ENCODE results near the gene SFMBT2.

SFMBT2 gene

DNA sequence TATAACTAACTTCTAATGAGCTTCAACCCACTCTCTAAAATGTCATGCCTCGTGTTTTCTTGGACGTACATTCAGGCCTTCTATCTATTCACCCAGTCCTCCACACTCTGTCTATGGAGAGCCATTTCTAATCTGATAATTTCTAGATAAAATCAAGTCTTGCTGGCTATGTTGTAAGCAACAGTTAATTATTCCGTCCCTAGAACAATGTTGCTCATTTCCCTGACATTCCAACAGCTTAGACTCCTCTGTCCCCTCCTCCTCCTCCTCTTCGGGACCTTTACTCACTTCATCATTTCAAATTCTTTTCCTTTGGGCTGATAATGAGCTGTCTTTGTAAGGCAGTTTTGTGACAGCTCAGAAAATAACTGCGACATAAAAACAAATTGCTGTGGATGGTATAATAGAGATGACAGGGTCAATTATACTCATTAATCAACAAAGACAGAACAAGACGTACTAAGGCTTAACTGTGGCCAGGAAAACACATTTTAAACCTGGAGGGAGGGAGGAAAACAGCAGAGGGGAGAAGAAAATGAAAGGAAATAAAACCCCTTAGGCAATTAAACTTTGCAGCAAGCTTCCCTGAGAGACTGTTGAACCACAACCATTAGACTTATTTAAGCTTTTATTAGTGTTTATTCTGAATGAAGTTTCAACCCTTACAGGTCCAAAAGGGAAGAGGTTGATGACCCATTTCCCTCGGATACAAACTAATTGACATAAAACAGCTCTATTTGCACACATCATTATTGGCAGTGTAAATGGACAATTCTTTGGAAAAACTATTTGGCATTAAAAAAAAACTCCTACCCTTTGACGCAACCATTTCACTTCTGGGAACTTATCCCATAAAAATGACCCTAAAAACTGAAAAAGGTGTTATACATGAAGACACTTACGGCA, 179.1 kb downstream of the SFMBT2 start:
- TF ChIP-seq GATA3 (IDR thresholded peaks at IDR 0.05; ENCODE audit: low read depth, low read length), result no peak
- TF ChIP-seq GATA2 (IDR thresholded peaks at IDR 0.05; ENCODE audit: low read depth, low read length), result no peak

DNA sequence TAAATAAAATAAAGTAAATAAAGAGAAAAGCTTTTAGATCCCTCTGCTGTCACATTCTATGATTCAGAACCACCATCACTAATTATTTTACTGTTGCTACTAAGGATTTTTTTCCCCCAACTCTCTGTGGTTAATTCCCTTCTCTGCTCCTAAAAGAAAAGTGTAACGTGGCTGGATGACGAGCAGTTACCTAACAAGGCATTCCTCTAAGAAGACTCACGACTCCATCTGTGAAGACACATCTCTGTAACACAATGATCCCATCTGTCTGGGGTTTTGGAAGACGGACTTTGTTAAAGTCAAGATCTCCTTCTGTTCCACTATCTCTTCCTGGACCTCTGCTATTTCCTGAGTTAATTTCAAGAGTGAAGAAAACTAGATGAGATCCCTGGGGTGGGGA, 179.9 kb downstream of the SFMBT2 start:
- TF ChIP-seq GATA2 (IDR thresholded peaks at IDR 0.05; ENCODE audit: low read depth, low read length) (no peak), GATA3 (IDR thresholded peaks at IDR 0.05; ENCODE audit: low read depth, low read length) (no peak)

DNA sequence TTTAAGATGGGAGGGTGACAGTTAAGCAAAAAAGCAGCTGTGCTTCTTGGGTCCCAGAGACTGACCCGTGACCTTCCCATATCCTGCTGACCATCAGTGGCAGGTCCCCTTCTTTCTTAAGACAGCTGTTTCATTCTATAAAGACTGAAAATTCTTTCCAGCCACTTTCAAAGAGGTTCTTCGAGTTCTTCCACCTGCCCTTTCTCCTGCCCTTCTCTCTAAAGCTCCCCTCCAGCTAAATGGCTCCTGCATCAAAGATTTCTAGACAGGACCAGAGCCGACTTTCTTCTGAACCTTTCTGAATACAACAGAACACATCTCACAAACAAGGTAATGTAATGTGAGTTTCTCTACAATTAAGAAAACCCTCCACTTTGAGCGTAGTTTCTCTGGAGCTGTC, 180.8 kb downstream of the SFMBT2 start:
- TF ChIP-seq GATA3 (IDR thresholded peaks at IDR 0.05; ENCODE audit: low read depth, low read length) (no peak), GATA2 (IDR thresholded peaks at IDR 0.05; ENCODE audit: low read depth, low read length) (no peak)

DNA sequence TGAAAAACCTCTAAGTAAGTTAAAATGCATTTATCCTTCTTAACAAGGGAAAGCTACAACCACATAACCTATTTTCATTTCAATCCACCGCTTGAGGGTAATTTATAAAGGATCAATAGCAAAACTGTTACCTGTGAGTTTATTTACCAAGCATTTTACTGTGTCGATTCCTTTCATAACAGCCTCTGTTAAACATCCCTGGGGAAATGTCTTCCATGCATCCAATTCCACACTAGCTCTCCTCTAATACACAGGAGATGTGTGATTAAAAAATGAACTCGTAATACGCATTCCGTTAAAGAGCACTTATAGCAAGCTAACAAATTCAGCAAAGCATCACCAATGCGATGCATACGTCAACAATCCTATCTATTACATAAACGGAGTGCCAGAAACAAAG, 185.7 kb downstream of the SFMBT2 start:
- TF ChIP-seq GATA2 (IDR thresholded peaks at IDR 0.05; ENCODE audit: low read depth, low read length), result no peak
- no peak for TF ChIP-seq GATA3 (IDR thresholded peaks at IDR 0.05; ENCODE audit: low read depth, low read length)

DNA sequence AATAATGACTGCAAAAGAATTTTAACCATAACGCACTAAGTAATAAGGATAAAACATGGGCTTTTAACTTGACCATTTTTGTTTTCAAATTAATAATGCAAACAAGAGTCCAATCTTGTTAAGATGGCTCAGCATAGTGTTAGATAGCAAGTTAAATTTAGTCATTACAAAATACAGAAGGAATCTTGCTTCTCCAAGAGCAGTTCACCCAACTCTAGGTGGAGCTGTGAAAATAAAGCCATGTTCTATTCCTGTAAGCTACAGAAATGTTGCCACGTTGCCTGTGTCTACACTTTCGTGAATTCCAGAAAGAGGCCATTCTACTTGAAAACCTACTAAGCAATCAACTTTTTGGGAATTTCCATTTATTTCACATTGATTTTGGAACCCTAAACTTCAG, 191.9 kb downstream of the SFMBT2 start:
- TF ChIP-seq GATA2 (IDR thresholded peaks at IDR 0.05; ENCODE audit: low read depth, low read length) (no peak), GATA3 (IDR thresholded peaks at IDR 0.05; ENCODE audit: low read depth, low read length) (no peak)

DNA sequence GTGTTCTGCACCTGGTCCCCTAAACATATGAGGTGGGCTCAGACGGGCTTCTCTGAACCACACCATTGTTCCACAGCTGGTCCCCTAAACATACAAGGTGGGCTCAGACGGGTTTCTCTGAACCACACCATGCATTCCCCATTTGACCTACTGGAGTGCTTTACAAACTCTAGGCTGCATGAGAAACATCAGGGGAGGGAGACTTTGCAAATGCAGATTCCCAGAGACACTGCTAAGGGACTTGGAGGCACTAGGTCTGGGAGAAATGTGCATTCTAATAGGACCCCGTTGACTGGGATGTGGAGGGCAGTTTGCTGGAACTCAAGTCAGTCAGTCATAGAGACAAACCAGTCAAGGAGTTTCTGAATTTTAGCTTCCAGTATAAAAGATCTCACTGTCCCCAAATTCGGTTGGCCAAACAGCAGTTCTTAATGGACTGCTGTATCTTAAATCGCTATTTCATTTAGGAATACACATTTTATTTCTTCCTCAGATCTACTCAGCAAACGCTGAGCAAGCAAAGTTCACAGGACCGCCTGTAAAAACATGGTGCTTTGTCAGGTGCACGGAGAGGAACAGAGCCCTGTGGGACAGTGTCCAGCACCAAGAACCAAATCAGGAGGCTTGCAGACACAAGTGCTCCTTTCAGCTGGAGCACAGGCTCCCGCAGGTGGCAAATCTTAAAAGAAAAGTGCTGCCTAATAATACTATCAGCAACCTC, 198.8 kb downstream of the SFMBT2 start:
- no peak for TF ChIP-seq GATA3 (IDR thresholded peaks at IDR 0.05; ENCODE audit: low read depth, low read length)
- no peak for TF ChIP-seq GATA2 (IDR thresholded peaks at IDR 0.05; ENCODE audit: low read depth, low read length)

DNA sequence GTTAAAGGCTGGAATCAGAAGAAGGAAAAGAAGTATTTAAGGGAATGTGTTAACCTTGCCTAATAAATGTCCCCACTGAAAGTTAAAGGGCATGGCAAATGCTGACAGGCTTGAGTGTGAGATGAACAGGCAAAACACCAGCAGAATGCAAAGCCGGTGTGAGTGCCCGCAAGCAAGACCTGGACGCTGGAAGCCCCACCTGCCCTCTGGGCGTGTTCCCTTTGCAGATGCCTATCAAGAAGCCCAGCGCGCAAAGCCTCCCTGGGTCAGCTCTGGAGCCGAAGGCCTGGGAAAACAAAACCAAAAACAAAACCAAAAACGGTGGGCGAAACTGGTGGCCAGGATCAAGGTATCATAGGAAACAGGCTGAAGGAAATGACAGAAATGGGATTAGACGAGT, 200.3 kb downstream of the SFMBT2 start:
- TF ChIP-seq GATA3 (IDR thresholded peaks at IDR 0.05; ENCODE audit: low read depth, low read length), result no peak
- no peak for TF ChIP-seq GATA2 (IDR thresholded peaks at IDR 0.05; ENCODE audit: low read depth, low read length)

DNA sequence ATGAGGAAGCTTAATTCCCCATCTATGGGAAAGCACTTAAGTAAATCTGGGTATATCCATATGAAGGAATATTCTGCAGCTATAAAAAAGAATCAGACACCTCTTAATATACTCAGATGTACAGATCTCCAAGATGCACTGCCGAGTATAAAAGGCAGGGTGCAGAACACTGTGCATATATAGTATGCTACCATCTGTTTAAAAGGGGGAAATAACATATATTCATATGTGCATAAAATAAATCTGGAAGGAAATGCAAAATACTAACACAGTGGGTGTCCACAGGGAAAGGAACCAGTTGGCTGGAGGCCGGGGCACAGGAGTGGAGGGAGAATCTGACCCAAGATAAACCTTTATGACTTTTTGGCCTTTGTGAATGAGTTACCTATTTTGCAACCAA, 201.4 kb downstream of the SFMBT2 start:
- TF ChIP-seq GATA3 (IDR thresholded peaks at IDR 0.05; ENCODE audit: low read depth, low read length), result no peak
- TF ChIP-seq GATA2 (IDR thresholded peaks at IDR 0.05; ENCODE audit: low read depth, low read length), result no peak

DNA sequence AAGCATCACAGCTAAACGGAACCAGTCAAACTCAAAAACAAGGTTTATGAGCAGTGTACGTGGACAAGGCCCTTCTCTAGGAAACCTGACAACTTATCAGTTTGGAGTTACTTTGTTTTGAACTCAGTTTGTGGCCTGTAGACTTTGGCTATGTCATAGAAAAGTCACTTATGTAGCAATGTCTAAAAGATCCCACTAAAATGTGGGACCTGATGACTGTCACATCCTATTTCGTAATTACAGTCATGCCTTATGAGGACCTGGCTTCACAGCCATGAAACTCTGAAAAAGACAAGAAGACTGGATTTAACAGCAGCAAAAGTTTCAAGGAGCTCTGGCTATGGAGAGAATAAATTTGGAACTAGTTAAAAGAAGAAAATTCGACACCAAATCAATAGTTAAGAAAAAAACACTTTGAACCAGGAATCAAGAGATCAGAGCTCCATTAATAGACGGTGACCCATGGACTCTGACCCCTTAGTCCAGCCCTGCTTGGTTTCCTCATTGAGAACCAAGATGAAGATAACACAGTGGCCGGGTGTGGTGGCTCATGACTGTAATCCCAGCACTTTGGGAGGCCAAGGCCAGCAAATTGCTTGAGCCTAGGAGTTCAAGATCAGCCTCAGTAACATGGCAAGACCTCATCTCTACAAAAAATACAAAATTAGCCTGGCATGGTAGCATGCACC, 204.3 kb downstream of the SFMBT2 start:
- TF ChIP-seq GATA2 (IDR thresholded peaks at IDR 0.05; ENCODE audit: low read depth, low read length), result no peak
- no peak for TF ChIP-seq GATA3 (IDR thresholded peaks at IDR 0.05; ENCODE audit: low read depth, low read length)

DNA sequence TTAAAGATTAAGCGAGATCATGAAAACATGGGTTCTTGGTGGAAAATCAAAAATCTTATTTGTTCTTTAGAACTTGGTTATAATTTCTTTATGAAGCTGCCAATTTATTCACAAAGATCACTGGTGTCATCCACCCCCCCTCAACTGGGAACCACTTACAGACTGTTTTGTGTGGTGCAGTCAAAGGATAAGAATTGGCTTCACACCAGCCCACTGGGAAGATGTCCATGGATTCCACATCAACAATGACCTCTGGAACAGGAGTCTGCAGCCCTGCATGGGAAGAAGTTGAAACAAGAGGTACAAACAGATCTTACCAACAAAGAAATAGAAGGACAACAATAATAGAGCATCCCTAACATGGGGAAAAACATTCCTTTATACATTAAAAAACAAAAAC, 205.2 kb downstream of the SFMBT2 start:
- TF ChIP-seq GATA3 (IDR thresholded peaks at IDR 0.05; ENCODE audit: low read depth, low read length) (no peak), GATA2 (IDR thresholded peaks at IDR 0.05; ENCODE audit: low read depth, low read length) (no peak)

DNA sequence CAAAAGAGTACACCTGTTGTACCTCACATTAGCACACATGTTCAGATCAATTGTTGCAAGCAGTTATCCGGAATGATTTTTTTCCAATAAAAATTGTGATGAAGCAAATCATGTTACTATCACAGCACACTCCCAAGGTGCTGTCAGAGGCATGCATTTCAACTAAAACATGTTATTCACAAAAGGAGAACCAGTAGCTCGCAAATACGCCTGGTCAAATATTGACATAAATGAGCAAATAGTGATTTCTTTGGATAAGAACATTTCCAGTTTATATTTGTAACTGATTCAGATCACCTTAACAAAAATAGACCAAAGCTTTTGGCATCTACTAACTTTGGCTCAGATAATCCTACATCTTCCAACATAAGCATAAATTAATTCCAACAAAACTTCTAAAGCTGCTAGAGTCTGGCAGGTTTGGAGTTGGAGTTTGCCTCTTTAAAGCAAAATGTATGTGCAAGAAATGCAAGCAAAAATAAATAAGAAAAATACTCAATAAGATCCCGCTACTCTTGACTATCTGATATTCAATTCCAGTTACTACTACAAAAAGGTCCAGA, 208.0 kb downstream of the SFMBT2 start:
- TF ChIP-seq GATA2 (IDR thresholded peaks at IDR 0.05; ENCODE audit: low read depth, low read length) (no peak), GATA3 (IDR thresholded peaks at IDR 0.05; ENCODE audit: low read depth, low read length) (no peak)

DNA sequence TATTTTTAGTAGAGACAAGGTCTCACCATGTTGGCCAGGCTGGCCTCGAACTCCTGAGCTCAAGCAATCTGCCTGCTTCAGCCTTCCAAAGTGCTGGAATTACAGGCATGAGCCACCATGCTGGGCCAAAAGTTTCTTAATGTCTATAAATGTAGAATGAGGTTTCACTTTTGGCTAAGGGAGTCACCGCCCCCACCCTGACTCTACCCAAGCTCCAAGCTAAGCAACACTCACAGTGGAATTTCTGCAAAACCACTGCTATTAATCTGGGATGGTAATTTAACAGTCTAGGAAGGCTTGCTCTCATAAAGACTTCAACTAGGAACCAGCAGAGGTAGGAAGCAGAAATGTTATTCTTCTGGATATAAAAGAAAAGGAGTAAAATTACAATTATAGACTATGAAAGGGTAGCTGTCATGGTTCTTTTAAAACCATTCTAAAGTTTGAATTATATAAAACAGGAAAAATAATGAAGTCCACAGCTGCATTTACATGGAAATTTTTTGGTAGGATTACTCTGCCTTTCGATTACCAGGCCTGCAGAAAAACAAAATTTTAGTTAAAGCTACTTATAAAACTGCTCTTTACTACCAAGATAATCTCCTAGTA, 211.6 kb downstream of the SFMBT2 start:
- no peak for TF ChIP-seq GATA3 (IDR thresholded peaks at IDR 0.05; ENCODE audit: low read depth, low read length)
- no peak for TF ChIP-seq GATA2 (IDR thresholded peaks at IDR 0.05; ENCODE audit: low read depth, low read length)

DNA sequence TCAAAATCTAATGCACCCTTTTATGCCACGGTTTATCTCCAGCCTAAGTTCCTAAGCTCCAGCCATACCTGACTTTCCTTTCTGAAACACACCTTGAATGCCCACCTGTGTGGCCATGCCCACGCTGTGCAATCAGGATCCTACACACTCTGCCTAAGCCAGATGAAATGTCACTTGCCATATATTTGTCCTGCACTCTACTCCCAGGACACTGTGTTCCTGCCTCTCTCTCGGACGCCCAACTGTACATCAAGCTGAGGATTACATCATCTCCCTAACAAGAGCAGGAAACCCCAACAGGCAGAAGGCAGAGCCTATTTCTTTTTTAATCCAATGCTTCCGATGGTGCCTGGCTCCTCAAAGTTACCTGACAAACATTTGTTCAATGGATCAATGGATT, 214.6 kb downstream of the SFMBT2 start:
- TF ChIP-seq GATA2 (IDR thresholded peaks at IDR 0.05; ENCODE audit: low read depth, low read length) (no peak), GATA3 (IDR thresholded peaks at IDR 0.05; ENCODE audit: low read depth, low read length) (no peak)

DNA sequence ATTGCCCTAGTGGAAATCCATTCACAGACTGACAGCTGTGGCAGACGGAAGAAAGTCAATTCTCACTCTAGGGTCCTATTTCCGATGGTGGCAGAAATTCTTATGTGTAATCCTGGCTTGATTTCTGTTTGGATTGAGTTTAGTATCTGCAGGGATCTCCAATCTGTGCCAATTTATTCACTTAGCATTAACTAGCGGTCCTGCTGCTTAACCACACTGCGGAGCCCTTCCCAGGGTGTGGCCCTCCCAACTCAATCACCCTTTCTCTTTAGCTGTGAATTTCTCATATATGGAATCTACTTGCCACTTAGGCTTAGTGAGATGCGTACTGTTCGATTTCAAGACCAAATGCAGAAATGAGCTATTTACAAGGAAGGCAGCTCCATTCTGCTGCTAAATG, 215.7 kb downstream of the SFMBT2 start:
- TF ChIP-seq GATA3 (IDR thresholded peaks at IDR 0.05; ENCODE audit: low read depth, low read length) (no peak), GATA2 (IDR thresholded peaks at IDR 0.05; ENCODE audit: low read depth, low read length) (no peak)
